Thoracic aorta (tissue), 2 donors: ENCODE data around the gene TENM4. TPM values are rescaled to one million over a fixed set of nuclear protein-coding genes. Genes with fewer than 3 reads are reported as not detected.

ENCODE experiments used
- ATAC-seq: fragments of 150-250 bp; one replicate; pipeline ENCODE4 v1.8.0; 2017; ENCODE audit warnings: low read depth; ENCODE audit not compliant: insufficient number of reproducible peaks, low FRiP score
- DNase-seq: peaks from one replicate; pipeline ENCODE4 v3.0.0-alpha.2; 2020; ENCODE audit warnings: low spot score
- H3K27ac ChIP-seq, 2 donors: fragments of 200-600 bp; sonication (generic); 1 replicate in 1 of 2; 2 replicates in 1 of 2; pipeline ENCODE4 v1.5.1; 2016; ENCODE audit warnings: mild to moderate bottlenecking in 2 of 2, moderate library complexity in 2 of 2
- H3K27me3 ChIP-seq: fragments of 200-600 bp; sonication (generic); replicated peaks from 2 replicates; pipeline ENCODE4 v1.6.0; 2016; ENCODE audit warnings: mild to moderate bottlenecking; ENCODE audit not compliant: insufficient read depth
- H3K36me3 ChIP-seq: fragments of 200-600 bp; sonication (generic); one replicate; pipeline ENCODE4 v1.5.1; 2016
- H3K4me1 ChIP-seq, 2 donors: fragments of 200-600 bp; sonication (generic); 1 replicate in 1 of 2; 2 replicates in 1 of 2; pipeline versions ENCODE4 v1.5.1 to v1.6.0; 2016; ENCODE audit warnings: low read depth in 2 of 2, mild to moderate bottlenecking in 1 of 2; ENCODE audit not compliant: control insufficient read depth in 1 of 2
- H3K4me3 ChIP-seq: fragments of 200-600 bp; sonication (generic); 2 replicates; pipeline ENCODE4 v1.5.1; 2016; ENCODE audit warnings: mild to moderate bottlenecking
- H3K9me3 ChIP-seq: fragments of 200-600 bp; sonication (generic); 2 replicates; pipeline ENCODE4 v1.5.1; 2016
- CTCF ChIP-seq: fragments of 200-600 bp; sonication (generic); IDR thresholded peaks from one replicate; pipeline ENCODE4 v1.5.1; 2019; ENCODE audit warnings: antibody characterized with exemption
- total RNA-seq, 2 donors: library from RNA; depleted of rRNA; stranded (reverse); fragments of >200 nt; gene quantifications; one replicate each; pipeline versions ENCODE4 v1.1.0 to v1.2.3, GENCODE V29; 2016

The TENM4 gene
- total RNA-seq, 2 donors from 2014 or later = 6.1 to 13.3 TPM

- Histone ChIP-seq H3K36me3 (no peaks in the 10 kb centered on the region), H3K27ac (no peak overlapping the region), H3K4me1 (no peaks in the 10 kb centered on the region), H3K4me3 (no peak overlapping the region), H3K27me3 (no peaks in the 10 kb centered on the region), H3K9me3 (no peaks in the 10 kb centered on the region)
- no peak for TF ChIP-seq CTCF
- ATAC-seq = no peak
- no peak for DNase-seq
These were observed 656.3 kb downstream of the TENM4 start for GRCh38 chr11:78784321-78785061.

- no peak for TF ChIP-seq CTCF
- ATAC-seq = no peak
These were observed 657.0 kb downstream of the TENM4 start for GRCh38 chr11:78783846-78784245.

GRCh38 chr11:78783301-78783700 is 657.5 kb downstream of the TENM4 start:
- Histone ChIP-seq H3K4me3 (no peak overlapping the region), H3K9me3 (no peaks in the 10 kb centered on the region), H3K4me1 (no peaks in the 10 kb centered on the region), H3K27ac (no peak overlapping the region), H3K36me3 (no peaks in the 10 kb centered on the region), H3K27me3 (no peaks in the 10 kb centered on the region)
- DNase-seq (no peak), ATAC-seq (no peak)
- no peak for TF ChIP-seq CTCF

More at GRCh38 chr11:78783846-78784245, 657.0 kb downstream of the TENM4 start:
- no peak for DNase-seq
- no peak overlapping the region for H3K27ac ChIP-seq
- H3K36me3 ChIP-seq = no peaks in the 10 kb centered on the region
- no peak overlapping the region for H3K4me3 ChIP-seq
- H3K4me1 ChIP-seq = no peaks in the 10 kb centered on the region
- H3K27me3 ChIP-seq = no peaks in the 10 kb centered on the region
- no peaks in the 10 kb centered on the region for H3K9me3 ChIP-seq

- ATAC-seq = no peak
- H3K27ac ChIP-seq = no peak overlapping the region
- no peaks in the 10 kb centered on the region for H3K27me3 ChIP-seq
- no peaks in the 10 kb centered on the region for H3K9me3 ChIP-seq
- no peak for DNase-seq
- H3K4me3 ChIP-seq = no peak overlapping the region
- no peak for TF ChIP-seq CTCF
- no peaks in the 10 kb centered on the region for H3K36me3 ChIP-seq
- H3K4me1 ChIP-seq = no peaks in the 10 kb centered on the region
These were observed 658.1 kb downstream of the TENM4 start for GRCh38 chr11:78782725-78783124.

GRCh38 chr11:78780889-78781288 is 659.9 kb downstream of the TENM4 start:
- Histone ChIP-seq H3K27me3 (no peaks in the 10 kb centered on the region), H3K4me1 (no peaks in the 10 kb centered on the region), H3K9me3 (no peaks in the 10 kb centered on the region), H3K27ac (no peak overlapping the region), H3K36me3 (no peaks in the 10 kb centered on the region), H3K4me3 (no peak overlapping the region)
- DNase-seq (no peak), ATAC-seq (no peak)
- no peak for TF ChIP-seq CTCF
